ENCODE measurements around the gene ANKMY2.
"Not testable (repeated sequence)": the region's sequence is repeated elsewhere in the genome, so short reads cannot be mapped to it uniquely, and the experiment has no call there.

Gene ANKMY2

GRCh38 chr7:16685535-16685934, 40.0 kb upstream of the ANKMY2 start:
- DNase-seq (ENCODE audit: low read depth), result no peak

GRCh38 chr7:16684935-16685334, 39.4 kb upstream of the ANKMY2 start:
- no peak for TF ChIP-seq MYC (IDR thresholded peaks at IDR 0.05; ENCODE audit: low read depth, low read length)
- TF ChIP-seq MAX (IDR thresholded peaks at IDR 0.05; ENCODE audit: low read depth, low read length), result no peak
- no peak for TF ChIP-seq POLR2A (IDR thresholded peaks at IDR 0.05; ENCODE audit: extremely low read depth, insufficient read length)
- no peak for TF ChIP-seq CTCF (IDR thresholded peaks at IDR 0.05; ENCODE audit: low read depth, low read length)
- H3K4me3 ChIP-seq (ENCODE audit: low read depth, low read length), result no peak overlapping the region
- no peak for DNase-seq (ENCODE audit: low read depth)

More at GRCh38 chr7:16685535-16685934, 40.0 kb upstream of the ANKMY2 start:
- no peak overlapping the region for H3K4me3 ChIP-seq (ENCODE audit: low read depth, low read length)
- TF ChIP-seq POLR2A (IDR thresholded peaks at IDR 0.05; ENCODE audit: extremely low read depth, insufficient read length), result no peak
- TF ChIP-seq MYC (IDR thresholded peaks at IDR 0.05; ENCODE audit: low read depth, low read length), result no peak
- TF ChIP-seq CTCF (IDR thresholded peaks at IDR 0.05; ENCODE audit: low read depth, low read length), result no peak
- TF ChIP-seq MAX (IDR thresholded peaks at IDR 0.05; ENCODE audit: low read depth, low read length), result no peak

DNA sequence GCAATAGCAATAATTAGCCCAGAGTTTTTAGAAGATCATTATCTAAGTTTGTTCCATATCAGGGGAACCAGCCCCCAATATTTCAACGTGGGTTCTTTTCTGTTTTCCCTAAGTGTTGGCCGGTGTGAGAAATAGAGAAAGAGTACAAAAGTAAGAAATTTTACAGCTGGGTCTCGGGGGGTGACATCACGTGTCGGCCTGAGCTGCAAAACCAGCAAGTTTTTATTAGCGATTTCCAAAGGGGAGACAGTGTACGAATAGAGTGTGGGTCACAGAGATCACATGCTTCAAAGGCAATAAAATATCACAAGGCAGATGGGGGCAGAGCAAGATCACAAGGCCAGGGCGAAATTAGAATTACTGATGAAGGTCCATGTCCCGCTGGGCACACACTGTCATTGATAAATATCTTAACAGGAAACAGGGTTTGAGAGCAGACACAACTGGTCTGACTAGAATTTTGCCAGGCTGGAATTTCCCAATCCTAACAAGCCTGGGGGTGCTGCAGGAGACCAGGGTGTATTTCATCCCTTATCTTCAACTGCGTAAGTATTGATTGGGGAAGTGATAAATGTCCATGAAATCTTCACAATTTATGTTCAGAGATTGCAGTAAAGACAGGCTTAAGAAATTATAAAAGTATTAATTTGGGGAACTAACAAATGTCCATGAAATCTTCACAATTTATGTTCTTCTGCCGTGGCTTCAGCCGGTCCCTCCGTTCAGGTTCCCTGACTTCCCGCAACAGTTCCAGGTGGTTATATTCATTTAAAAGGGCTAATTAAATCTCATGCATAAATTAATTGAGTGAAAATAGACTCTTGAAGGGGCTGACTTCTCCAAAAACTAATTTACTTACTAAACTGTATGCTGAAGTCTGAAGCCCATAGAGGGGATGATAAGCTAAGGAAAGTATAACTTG, 33.4 kb upstream of the ANKMY2 start:
- H3K4me3 ChIP-seq (ENCODE audit: low read depth, low read length); DNase-seq (ENCODE audit: low read depth): not testable (repeated sequence)

GRCh38 chr7:16677978-16678494, 32.5 kb upstream of the ANKMY2 start:
- H3K4me3 ChIP-seq (ENCODE audit: low read depth, low read length), result no peak overlapping the region
- no peak for TF ChIP-seq CTCF (IDR thresholded peaks at IDR 0.05; ENCODE audit: low read depth, low read length)
- TF ChIP-seq POLR2A (IDR thresholded peaks at IDR 0.05; ENCODE audit: extremely low read depth, insufficient read length), result no peak
- TF ChIP-seq MAX (IDR thresholded peaks at IDR 0.05; ENCODE audit: low read depth, low read length), result no peak
- TF ChIP-seq MYC (IDR thresholded peaks at IDR 0.05; ENCODE audit: low read depth, low read length), result no peak
- DNase-seq (ENCODE audit: low read depth), result no peak

- H3K4me3 ChIP-seq (ENCODE audit: low read depth, low read length), result no peak overlapping the region
- no peak for DNase-seq (ENCODE audit: low read depth)
- TF ChIP-seq CTCF (IDR thresholded peaks at IDR 0.05; ENCODE audit: low read depth, low read length) (no peak), MAX (IDR thresholded peaks at IDR 0.05; ENCODE audit: low read depth, low read length) (no peak), MYC (IDR thresholded peaks at IDR 0.05; ENCODE audit: low read depth, low read length) (no peak), POLR2A (IDR thresholded peaks at IDR 0.05; ENCODE audit: extremely low read depth, insufficient read length) (no peak)
Observed at GRCh38 chr7:16675277-16675676, 29.7 kb upstream of the ANKMY2 start.

- TF ChIP-seq MAX (IDR thresholded peaks at IDR 0.05; ENCODE audit: low read depth, low read length), result no peak
- TF ChIP-seq CTCF (IDR thresholded peaks at IDR 0.05; ENCODE audit: low read depth, low read length), result no peak
- TF ChIP-seq POLR2A (IDR thresholded peaks at IDR 0.05; ENCODE audit: extremely low read depth, insufficient read length), result no peak
- no peak for TF ChIP-seq MYC (IDR thresholded peaks at IDR 0.05; ENCODE audit: low read depth, low read length)
- no peak for DNase-seq (ENCODE audit: low read depth)
- no peak overlapping the region for H3K4me3 ChIP-seq (ENCODE audit: low read depth, low read length)
Observed at GRCh38 chr7:16671811-16672210, 26.3 kb upstream of the ANKMY2 start.

Measured in NB4 (cell line).